HepG2 (cell line): ENCODE measurements around the gene KCNK7. TPM values are rescaled to one million over a fixed set of nuclear protein-coding genes. Genes with fewer than 3 reads are reported as not detected.

Experiments used
- ATAC-seq: fragments of 200-7000 bp; cut with Tn5 transposase; 3 replicates; pipeline ENCODE4 v1.9.1; 2020; ENCODE audit warnings: mild to moderate bottlenecking, moderate library complexity
- BruUV-seq: library from RNA; stranded (reverse); fragments of 400-500 nt; replicated peaks from 2 replicates; lab custom pipeline; 2021; lab: Mats Ljungman, UMichigan
- CTCF ChIA-PET: fragments of 300-600 bp; formaldehyde crosslinking; extraction: SDS; loops from one replicate; lab custom pipeline; 2021; ENCODE audit warnings: low total read pairs, inconsistent platforms, low intra/inter-chr PET ratio; lab: Yijun Ruan, JAX
- POLR2A ChIA-PET: fragments of 350-600 bp; sonication (Branson Sonifier 250); formaldehyde crosslinking; loops from one replicate; lab custom pipeline; 2020; ENCODE audit warnings: antibody characterized with exemption, inconsistent platforms; lab: Yijun Ruan, JAX
- DNase-seq: peaks from one replicate; pipeline ENCODE4 v3.0.0-alpha.2; 2015; ENCODE audit warnings: low spot score
- FAIRE-seq: peaks from 3 replicates; lab custom pipeline; 2011; peaks lifted over from hg19 to GRCh38; lab: Jason Lieb, UNC
- H2AFZ ChIP-seq: one replicate; pipeline ENCODE4 v1.6.1; 2011; ENCODE audit warnings: low read length, inconsistent platforms
- H3K27ac ChIP-seq: fragments of 300-600 bp; 3 replicates; pipeline ENCODE4 v1.8.0; 2011; ENCODE audit warnings: mixed run types, mild to moderate bottlenecking, mixed read lengths, low read length, inconsistent platforms; ENCODE audit not compliant: insufficient read depth; ENCODE audit errors: extremely low read length
- H3K27me3 ChIP-seq, 2 experiments: fragments of 200-600 bp in 1 of 2; 2 replicates in 1 of 2; 3 replicates in 1 of 2; pipeline versions ENCODE4 v1.6.0 to v1.8.0; 2011; ENCODE audit warnings: low read length in 2 of 2, mild to moderate bottlenecking in 2 of 2, moderate library complexity in 2 of 2, inconsistent platforms in 1 of 2; ENCODE audit not compliant: insufficient read depth in 2 of 2, control insufficient read depth in 1 of 2
- H3K36me3 ChIP-seq, 2 experiments: fragments of 200-600 bp in 1 of 2; replicated peaks in 1 of 2; 2 replicates in 1 of 2; 3 replicates in 1 of 2; pipeline versions ENCODE4 v1.5.1 to v1.8.0; 2011; ENCODE audit warnings: low read length in 2 of 2, inconsistent platforms in 1 of 2; ENCODE audit not compliant: insufficient read depth in 2 of 2, control insufficient read depth in 1 of 2
- H3K4me1 ChIP-seq: 2 replicates; pipeline ENCODE4 v1.5.1; 2012; ENCODE audit warnings: low read length, inconsistent platforms; ENCODE audit not compliant: insufficient read depth
- H3K4me2 ChIP-seq: 2 replicates; pipeline ENCODE4 v1.6.0; 2011; ENCODE audit warnings: low read depth, low read length, inconsistent platforms
- H3K4me3 ChIP-seq, 3 experiments: fragments of 200-600 bp in 1 of 3; sonication (generic), shearing (Covaris generic) in 1 of 3; replicated peaks in 1 of 3; 2 replicates each; pipeline ENCODE4 v1.5.1; 2011 to 2016; ENCODE audit warnings: low read length in 3 of 3, inconsistent platforms in 2 of 3, low read depth in 2 of 3, mild to moderate bottlenecking in 2 of 3, control low read depth in 1 of 3, mixed read lengths in 1 of 3; ENCODE audit not compliant: insufficient read depth in 1 of 3
- H3K79me2 ChIP-seq: one replicate; pipeline ENCODE4 v1.6.1; 2011; ENCODE audit warnings: low read length, inconsistent platforms; ENCODE audit not compliant: insufficient read depth
- H3K9ac ChIP-seq: 2 replicates; pipeline ENCODE4 v1.6.0; 2011; ENCODE audit warnings: mild to moderate bottlenecking, low read depth, low read length, inconsistent platforms; ENCODE audit not compliant: insufficient read depth
- H3K9me3 ChIP-seq: 2 replicates; pipeline ENCODE4 v1.5.1; 2012; ENCODE audit warnings: mild to moderate bottlenecking, low read length
- H4K20me1 ChIP-seq: 2 replicates; pipeline ENCODE4 v1.6.0; 2011; ENCODE audit warnings: inconsistent platforms, mild to moderate bottlenecking, low read length, moderate library complexity; ENCODE audit not compliant: insufficient read depth
- CEBPB ChIP-seq: IDR thresholded peaks from 2 replicates; pipeline ENCODE4 v1.6.1; 2011; ENCODE audit warnings: low read depth, low read length, improper control_type of control experiment, borderline replicate concordance
- CENPBD1 ChIP-seq: sonication (generic); formaldehyde crosslinking; IDR thresholded peaks from 2 replicates; pipeline ENCODE4 v1.8.0; 2022; ENCODE audit warnings: missing genetic modification reagents, low read depth, mild to moderate bottlenecking, borderline replicate concordance
- EZH2 ChIP-seq: conservative IDR thresholded peaks from 2 replicates; pipeline ENCODE4 v1.6.1; 2012; ENCODE audit warnings: mild to moderate bottlenecking, low read depth, low read length, moderate library complexity
- KDM6A ChIP-seq: IDR thresholded peaks from 2 replicates; pipeline ENCODE4 v1.6.1; 2016; ENCODE audit warnings: low read depth
- MAZ ChIP-seq, 2 experiments: sonication (generic) in 1 of 2; formaldehyde crosslinking in 1 of 2; IDR thresholded peaks; 2 replicates each; pipeline versions ENCODE4 v1.5.0 to v1.6.1; 2012 to 2020; ENCODE audit warnings: low read depth in 2 of 2, mild to moderate bottlenecking in 2 of 2, borderline replicate concordance in 1 of 2, improper control_type of control experiment in 1 of 2, low read length in 1 of 2, missing genetic modification reagents in 1 of 2, moderate library complexity in 1 of 2
- SRY ChIP-seq: sonication (generic); formaldehyde crosslinking; IDR thresholded peaks from 2 replicates; pipeline ENCODE4 v1.8.0; 2022; ENCODE audit warnings: mild to moderate bottlenecking, missing genetic modification reagents
- ZNF205 ChIP-seq: IDR thresholded peaks from 2 replicates; pipeline ENCODE4 v1.6.1; 2018; ENCODE audit warnings: missing biosample characterization, missing genetic modification reagents
- ZNF235 ChIP-seq: sonication (generic); formaldehyde crosslinking; IDR thresholded peaks from 2 replicates; pipeline ENCODE4 v1.8.1; 2023; ENCODE audit warnings: mild to moderate bottlenecking, missing genetic modification reagents, borderline replicate concordance
- ZNF431 ChIP-seq: sonication (generic); formaldehyde crosslinking; IDR thresholded peaks from 2 replicates; pipeline ENCODE4 v1.9.0; 2022; ENCODE audit warnings: missing genetic modification reagents, low read depth, mild to moderate bottlenecking, borderline replicate concordance
- ZNF446 ChIP-seq: sonication (generic); formaldehyde crosslinking; IDR thresholded peaks from 2 replicates; pipeline ENCODE4 v1.5.0; 2020; ENCODE audit warnings: mild to moderate bottlenecking, missing genetic modification reagents
- ZSCAN12 ChIP-seq: sonication (generic); formaldehyde crosslinking; IDR thresholded peaks from 2 replicates; pipeline ENCODE4 v1.9.0; 2021; ENCODE audit warnings: mild to moderate bottlenecking, missing genetic modification reagents
- WGBS: methylation state at CpG from one replicate; pipeline ENCODE4 v1.1.6; 2017; ENCODE audit warnings: low lambda C conversion rate; 5-methylcytosine and 5-hydroxymethylcytosine counted together
- in situ Hi-C: cut with HindIII; loops from 2 replicates; pipeline ENCODE4 v1.10.0; 2017; ENCODE audit warnings: low pct_unique_long_range_greater_than_20kb; ENCODE audit not compliant: extremely low pct_ligation_motif_present
- intact Hi-C: fragments of 100-400 bp; cut with micrococcal nuclease; formaldehyde crosslinking; loops from one replicate; pipeline ENCODE4 v1.10.0; 2022; ENCODE audit not compliant: unreplicated experiment
- polyA plus RNA-seq, 8 experiments: library from polyadenylated mRNA; depleted of rRNA in 3 of 8; stranded (reverse) in 7 of 8; unstranded in 1 of 8; fragments of >200 nt; fragmentation: Illumina TruSeq in 4 of 8; extraction: Trizol in 4 of 8; gene quantifications; 2 replicates each; pipeline versions ENCODE4 v1.2.1 to v1.2.3, GENCODE V29; 2011 to 2016; ENCODE audit warnings: low read depth in 4 of 8, missing spikeins in 1 of 8, mixed read lengths in 1 of 8; ENCODE audit not compliant: insufficient read depth in 1 of 8
- total RNA-seq, 5 experiments: library from RNA; depleted of rRNA; stranded (reverse); fragments of >200 nt; fragmentation: Illumina TruSeq; extraction: Trizol; gene quantifications; 2 replicates each; pipeline ENCODE4 v1.2.3, GENCODE V29; 2016; ENCODE audit warnings: low read depth in 1 of 5
- TF ChIP-seq, protein P1 (sequence below): IDR thresholded peaks from 2 replicates; pipeline ENCODE4 v1.6.1; 2016; ENCODE audit warnings: mild to moderate bottlenecking, missing biosample characterization, missing genetic modification reagents

Gene KCNK7
- total and polyA plus RNA-seq, 2 of the 13 experiments (the other 11 are each of a cell fraction or from before 2014, with no cell fraction given): 0.11 TPM; not detected in 1

DNA sequence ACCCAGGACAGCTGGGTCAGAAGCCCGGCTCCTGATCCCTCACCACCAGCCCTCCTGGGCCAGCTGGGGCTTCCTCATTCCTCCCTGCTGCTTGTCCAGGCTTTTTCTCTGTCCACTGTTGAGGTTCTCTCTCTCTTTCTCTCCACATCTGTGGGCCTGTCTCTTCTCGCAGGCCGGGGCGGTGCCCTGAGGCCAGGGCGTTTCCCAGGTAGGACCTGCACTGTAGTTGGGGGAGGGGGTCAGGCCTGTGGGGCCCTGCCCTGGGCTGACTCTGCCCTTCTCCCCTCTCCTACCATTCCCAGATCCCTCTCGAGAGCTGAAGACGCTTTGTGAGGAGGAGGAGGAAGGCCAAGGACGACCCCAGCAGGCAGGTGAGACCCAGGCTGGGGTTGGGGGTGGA, 14.8 kb downstream of the KCNK7 start:
- Histone ChIP-seq H3K27me3 (no peaks in the 10 kb centered on the region), H4K20me1 (no peaks in the 10 kb centered on the region), H3K9me3 (no peaks in the 10 kb centered on the region), H3K4me3 (no peak overlapping the region), H3K4me1 (peaks cover 42% of the 10 kb centered on the region), H3K4me2 (no peak overlapping the region), H3K79me2 (peaks cover 1% of the 10 kb centered on the region), H3K36me3 (0 out of 5 replicates have a peak, but pooled peaks cover 0 to 4% of the 10 kb centered on the region in 2 experiments), H2AFZ (no peak overlapping the region), H3K27ac (no peak overlapping the region)
- in situ Hi-C loops: no loop called here
- CTCF ChIA-PET: no interaction called here
- BruUV-seq: no TSS peak
- no peak for ATAC-seq
- POLR2A ChIA-PET: interaction anchor here (0.6 kb wide), 1 partner anchor 24 kb away, joined by 3 read pairs; no protein-coding TSS in a partner anchor
- DNase-seq: no peak
- WGBS: 100% methylated on average over 7 of the region's 8 CpGs
- intact Hi-C loops: no loop called here
- TF ChIP-seq ZNF431 (CRISPR knock-in tag): no peak
- TF ChIP-seq MAZ (IDR thresholded peaks at IDR 0.05; ENCODE audit: borderline replicate concordance, low read depth, low read length): no peak
- TF ChIP-seq MAZ (CRISPR knock-in tag; IDR thresholded peaks at IDR 0.05; ENCODE audit: low read depth): no peak
- TF ChIP-seq ZNF446 (CRISPR knock-in tag): no peak
- no peak for TF ChIP-seq ZNF235 (CRISPR knock-in tag)
- no peak for TF ChIP-seq KDM6A (CRISPR knock-in tag)
- TF ChIP-seq CENPBD1: no peak
- no peak for TF ChIP-seq ZNF205
- TF ChIP-seq CEBPB: no peak
- TF ChIP-seq SRY (CRISPR knock-in tag): no peak
- TF ChIP-seq EZH2: no peak
- no peak for TF ChIP-seq ZSCAN12 (CRISPR knock-in tag)
- TF ChIP-seq, protein P1, sequence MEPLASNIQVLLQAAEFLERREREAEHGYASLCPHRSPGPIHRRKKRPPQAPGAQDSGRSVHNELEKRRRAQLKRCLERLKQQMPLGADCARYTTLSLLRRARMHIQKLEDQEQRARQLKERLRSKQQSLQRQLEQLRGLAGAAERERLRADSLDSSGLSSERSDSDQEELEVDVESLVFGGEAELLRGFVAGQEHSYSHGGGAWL (CRISPR knock-in tag): no peak
- TF ChIP-seq, all 625 proteins: peak for 0
- no peak for FAIRE-seq
- H3K9ac ChIP-seq: no peak overlapping the region
